ENCODE measurements around the gene CDC20.

CDC20 gene

DNA sequence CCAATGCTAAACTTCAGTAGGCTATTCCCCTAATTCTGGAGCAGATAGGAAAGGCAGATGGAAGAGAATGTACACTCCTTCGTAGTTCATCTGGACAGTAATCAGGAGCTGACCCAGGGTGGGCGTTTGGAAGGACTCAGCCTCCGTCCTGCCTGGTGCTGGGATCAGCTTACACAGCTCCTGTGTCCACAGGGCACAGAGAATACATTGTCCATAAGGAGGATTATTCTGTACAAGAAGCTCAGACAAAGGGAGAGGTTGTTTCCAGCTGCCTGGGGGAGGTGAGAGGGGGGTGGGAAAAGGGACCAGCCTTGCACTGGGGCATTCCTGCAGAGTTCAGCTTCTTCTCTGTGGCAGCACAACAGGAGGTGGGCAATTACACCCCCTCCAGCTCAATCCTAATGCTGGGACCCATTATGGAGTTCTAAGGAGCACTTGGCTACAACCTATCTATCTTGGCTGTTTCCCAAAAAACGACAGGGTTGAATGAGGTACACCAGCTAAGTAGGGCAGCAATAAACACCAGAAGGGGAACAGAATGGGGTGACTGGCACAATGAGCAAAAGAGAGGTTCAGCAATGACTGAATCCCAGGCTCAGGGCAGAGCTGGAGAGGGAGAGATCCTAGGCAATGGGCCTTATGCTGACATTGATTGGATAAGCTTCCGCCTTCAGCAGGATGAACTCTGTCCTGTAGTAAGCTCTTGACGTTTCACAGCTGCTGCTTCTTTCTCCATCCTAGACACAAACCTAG lies 23.4 kb downstream of the CDC20 start:
- H3K27ac ChIP-seq: peak overlapping the region in 1 of 2 donors; percentile 58
- TF ChIP-seq CTCF (IDR thresholded peaks at IDR 0.05): no peak
- H3K4me3 ChIP-seq: no peak overlapping the region
- DNase-seq (ENCODE audit: low spot score): no peak

DNA sequence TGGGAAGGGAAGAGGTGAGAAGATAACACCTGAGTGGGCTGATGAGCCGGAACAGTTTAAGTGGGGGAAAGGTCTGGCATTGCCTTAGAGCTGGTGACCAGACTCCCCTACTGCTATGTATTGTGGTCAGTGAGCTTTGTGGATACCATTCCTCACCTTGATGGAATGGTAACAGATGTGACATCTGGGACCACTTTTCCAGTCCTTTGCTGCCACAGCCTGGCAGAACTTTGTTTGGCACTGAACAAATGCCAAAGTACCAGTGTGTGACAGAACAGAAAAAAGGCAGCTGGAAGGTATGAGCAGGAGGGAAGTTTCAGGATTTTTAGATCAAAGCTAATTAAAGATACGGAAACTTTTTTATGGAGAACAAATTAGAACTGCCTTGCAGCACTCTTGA lies 24.7 kb downstream of the CDC20 start:
- DNase-seq (ENCODE audit: low spot score): no peak
- Histone ChIP-seq H3K4me3 (no peak overlapping the region), H3K27ac (no peak overlapping the region)
- no peak for TF ChIP-seq CTCF (IDR thresholded peaks at IDR 0.05)

- no peak for DNase-seq (ENCODE audit: low spot score)
- Histone ChIP-seq H3K27ac (no peak overlapping the region), H3K4me3 (no peak overlapping the region)
- TF ChIP-seq CTCF (IDR thresholded peaks at IDR 0.05): no peak
Observed at GRCh38 chr1:43386676-43387075, 27.9 kb downstream of the CDC20 start.

DNA sequence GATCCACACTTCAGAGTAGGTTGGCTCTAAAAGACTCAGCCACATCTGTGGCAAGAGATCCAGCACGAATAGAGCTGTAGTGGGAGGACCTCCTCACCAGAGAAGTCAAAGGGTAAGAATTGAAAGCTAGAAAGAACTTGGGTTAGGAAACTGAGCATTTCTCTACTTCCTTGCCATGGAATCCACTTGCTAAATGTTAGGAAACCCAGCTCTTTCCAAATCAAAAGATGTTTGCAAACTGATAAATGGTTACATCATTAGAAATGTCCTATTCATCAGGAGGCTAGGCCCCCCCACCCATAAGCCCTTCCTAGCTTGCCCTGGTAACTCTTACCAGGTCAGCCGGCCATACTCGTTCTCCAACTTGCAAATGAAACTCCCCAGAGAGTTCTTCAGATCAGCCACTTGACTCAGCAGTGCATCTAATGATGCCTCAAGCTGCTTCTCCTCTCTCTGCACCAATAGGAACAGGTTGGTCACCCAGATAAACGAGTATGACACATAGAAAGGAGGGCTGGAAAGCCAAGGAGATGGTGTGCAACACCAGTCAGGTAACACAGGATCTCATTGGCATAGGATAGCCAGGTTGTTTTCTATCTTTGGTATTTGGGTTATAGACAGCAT lies 29.3 kb downstream of the CDC20 start:
- DNase-seq (ENCODE audit: low spot score): no peak
- no peak for TF ChIP-seq CTCF (IDR thresholded peaks at IDR 0.05)
- Histone ChIP-seq H3K4me3 (peak overlapping the region; percentile 91), H3K27ac (no peak overlapping the region)

DNA sequence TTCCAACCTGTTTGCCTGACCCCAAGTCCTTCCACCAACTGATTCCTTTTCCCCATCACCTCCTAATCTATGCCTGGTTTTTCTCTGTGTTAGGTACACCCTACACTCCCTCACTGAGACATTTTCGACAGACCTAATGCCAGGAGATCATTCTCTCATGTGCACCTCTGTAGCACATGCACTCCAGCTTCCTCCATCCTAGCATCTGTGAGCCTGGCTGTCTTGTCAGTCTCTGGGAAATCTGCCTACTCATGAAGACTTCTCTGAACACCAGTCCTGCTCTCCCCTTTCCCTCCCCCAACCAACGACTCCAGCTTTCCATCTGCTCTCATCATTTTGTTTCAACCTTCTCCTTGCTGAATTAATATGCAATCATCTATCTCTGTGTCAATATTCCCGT lies 29.8 kb downstream of the CDC20 start:
- no peak for TF ChIP-seq CTCF (IDR thresholded peaks at IDR 0.05)
- Histone ChIP-seq H3K4me3 (peak overlapping the region; percentile 91), H3K27ac (peak overlapping the region; percentile 83 to 93)
- DNase-seq (ENCODE audit: low spot score): no peak

DNA sequence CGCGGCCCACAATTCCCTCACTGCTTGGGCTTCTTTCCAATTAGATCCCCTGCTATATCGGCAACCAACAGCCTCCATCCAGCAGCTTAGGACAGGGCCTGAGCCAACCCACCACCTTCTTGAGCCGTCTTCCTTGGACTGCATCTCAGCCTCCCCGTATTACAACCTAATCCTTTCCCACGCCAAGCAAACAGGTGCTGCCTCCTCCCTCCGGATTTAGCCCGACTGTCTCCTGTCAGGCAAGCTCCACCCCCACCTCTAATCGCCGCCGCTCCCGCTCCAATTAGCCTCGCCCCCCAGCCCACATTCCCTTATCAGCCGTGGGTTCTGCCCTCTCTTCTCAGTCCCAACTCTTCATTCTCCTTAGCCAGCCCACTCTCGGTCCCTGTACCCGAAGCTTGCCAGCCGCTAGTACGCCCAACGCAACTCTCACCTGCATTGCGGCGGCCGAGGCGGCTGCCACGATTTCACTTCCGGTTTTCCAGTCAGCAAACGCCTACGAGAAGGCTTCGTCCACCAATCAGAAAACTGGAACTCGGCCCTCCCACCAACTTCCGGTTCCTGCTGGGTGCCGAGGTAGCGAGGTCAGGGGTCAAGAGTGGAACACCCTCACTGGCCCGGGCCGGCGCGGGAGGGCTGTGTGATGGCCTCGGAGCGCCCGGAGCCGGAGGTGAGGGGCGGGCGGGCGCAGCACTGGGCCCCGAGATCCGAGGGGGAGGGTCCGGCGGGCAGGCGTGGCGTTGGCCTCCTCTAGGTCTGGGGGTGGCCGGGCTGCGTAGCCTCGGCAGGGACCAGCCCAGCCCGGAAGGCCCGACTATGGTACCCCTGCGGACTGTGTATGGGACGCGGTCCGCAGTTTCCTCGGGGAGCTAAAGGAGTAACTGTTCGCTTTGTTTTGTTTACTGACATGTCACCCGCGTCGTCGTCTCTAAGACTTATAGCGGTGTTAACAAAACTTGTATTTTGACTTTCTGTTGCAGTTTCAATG lies 30.8 kb downstream of the CDC20 start, which contains the start of the genes MED8 and SZT2:
Gene MED8, minus strand, starts transcription at position 475 of the 988 bp plus-strand sequence. Its CDS starts 36 bp downstream, at position 439.
Gene SZT2, plus strand, starts transcription at position 574 of the 988 bp plus-strand sequence. Its CDS starts 70 bp downstream, at position 644.
- H3K4me3 ChIP-seq: peak within 1 kb of the TSS; percentile 91
- DNase-seq (ENCODE audit: low spot score): peak; percentile 96
- TF ChIP-seq CTCF (IDR thresholded peaks at IDR 0.05): no peak
- peak within 1 kb of the TSS; percentile 83 to 93 for H3K27ac ChIP-seq
